ENCODE data around the gene ADGRB3.

The ADGRB3 gene

GRCh38 chr6:69280858-69281257, 645.8 kb downstream of the ADGRB3 start:
- TF ChIP-seq GATA2 (IDR thresholded peaks at IDR 0.05; ENCODE audit: low read depth, low read length) (no peak), GATA3 (IDR thresholded peaks at IDR 0.05; ENCODE audit: low read depth, low read length) (no peak)

GRCh38 chr6:69284176-69284730, 649.2 kb downstream of the ADGRB3 start:
- no peak for TF ChIP-seq GATA3 (IDR thresholded peaks at IDR 0.05; ENCODE audit: low read depth, low read length)
- no peak for TF ChIP-seq GATA2 (IDR thresholded peaks at IDR 0.05; ENCODE audit: low read depth, low read length)

- TF ChIP-seq GATA3 (IDR thresholded peaks at IDR 0.05; ENCODE audit: low read depth, low read length) (no peak), GATA2 (IDR thresholded peaks at IDR 0.05; ENCODE audit: low read depth, low read length) (no peak)
These were observed 650.0 kb downstream of the ADGRB3 start for GRCh38 chr6:69285054-69285453.

- TF ChIP-seq GATA3 (IDR thresholded peaks at IDR 0.05; ENCODE audit: low read depth, low read length) (no peak), GATA2 (IDR thresholded peaks at IDR 0.05; ENCODE audit: low read depth, low read length) (no peak)
These were observed 651.2 kb downstream of the ADGRB3 start for GRCh38 chr6:69286331-69286730.

GRCh38 chr6:69289689-69290495, 654.8 kb downstream of the ADGRB3 start:
- TF ChIP-seq GATA2 (IDR thresholded peaks at IDR 0.05; ENCODE audit: low read depth, low read length) (no peak), GATA3 (IDR thresholded peaks at IDR 0.05; ENCODE audit: low read depth, low read length) (no peak)

- TF ChIP-seq GATA3 (IDR thresholded peaks at IDR 0.05; ENCODE audit: low read depth, low read length), result no peak
- TF ChIP-seq GATA2 (IDR thresholded peaks at IDR 0.05; ENCODE audit: low read depth, low read length), result no peak
These were observed 658.4 kb downstream of the ADGRB3 start for GRCh38 chr6:69293471-69293870.

GRCh38 chr6:69294407-69294806, 659.3 kb downstream of the ADGRB3 start:
- TF ChIP-seq GATA3 (IDR thresholded peaks at IDR 0.05; ENCODE audit: low read depth, low read length) (peak; percentile 57), GATA2 (IDR thresholded peaks at IDR 0.05; ENCODE audit: low read depth, low read length) (no peak; the same call in 1 of the 2 replicates)

DNA sequence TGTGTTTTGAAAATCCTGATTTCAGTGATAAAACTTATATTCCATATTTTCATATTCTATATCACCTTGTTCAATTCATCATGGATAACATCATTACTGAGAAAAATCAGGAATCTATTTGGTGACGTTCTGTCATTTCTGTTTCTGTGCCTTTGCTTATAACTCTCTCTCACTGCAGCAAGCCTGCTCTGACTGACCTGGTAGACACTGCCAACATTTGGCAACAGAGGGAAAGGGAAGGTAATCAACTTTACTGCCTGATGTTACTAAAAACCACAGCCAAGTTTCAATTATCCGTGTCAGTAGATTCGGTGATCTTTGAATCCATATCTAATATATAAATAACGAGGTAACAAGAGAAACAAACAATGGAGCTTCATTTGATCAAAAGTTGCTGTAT, 659.8 kb downstream of the ADGRB3 start:
- no peak; the same call in 1 of the 2 replicates for TF ChIP-seq GATA3 (IDR thresholded peaks at IDR 0.05; ENCODE audit: low read depth, low read length)

GRCh38 chr6:69303382-69303781, 668.3 kb downstream of the ADGRB3 start:
- no peak for TF ChIP-seq GATA2 (IDR thresholded peaks at IDR 0.05; ENCODE audit: low read depth, low read length)
- TF ChIP-seq GATA3 (IDR thresholded peaks at IDR 0.05; ENCODE audit: low read depth, low read length), result no peak

DNA sequence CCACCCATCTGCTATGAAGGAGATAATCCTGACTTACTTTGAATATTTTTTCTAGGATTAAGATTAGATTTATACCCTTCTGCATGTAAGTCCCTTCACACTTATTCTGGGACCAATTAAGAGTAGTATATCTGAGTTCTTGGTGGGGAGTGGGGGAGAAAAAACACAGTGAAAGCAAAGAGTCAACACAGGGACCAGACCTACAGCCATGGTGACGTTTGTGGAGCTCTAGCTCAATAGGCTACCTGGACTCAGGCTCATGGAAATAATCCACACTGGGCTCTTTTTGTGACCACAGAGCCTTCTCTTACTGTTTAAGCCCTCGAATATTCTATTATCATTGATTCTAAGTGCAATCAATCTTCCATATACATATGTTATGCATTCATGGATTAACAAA, 670.4 kb downstream of the ADGRB3 start:
- TF ChIP-seq GATA2 (IDR thresholded peaks at IDR 0.05; ENCODE audit: low read depth, low read length), result no peak
- TF ChIP-seq GATA3 (IDR thresholded peaks at IDR 0.05; ENCODE audit: low read depth, low read length), result no peak

GRCh38 chr6:69308584-69308983, 673.5 kb downstream of the ADGRB3 start:
- TF ChIP-seq GATA2 (IDR thresholded peaks at IDR 0.05; ENCODE audit: low read depth, low read length), result no peak
- no peak for TF ChIP-seq GATA3 (IDR thresholded peaks at IDR 0.05; ENCODE audit: low read depth, low read length)

DNA sequence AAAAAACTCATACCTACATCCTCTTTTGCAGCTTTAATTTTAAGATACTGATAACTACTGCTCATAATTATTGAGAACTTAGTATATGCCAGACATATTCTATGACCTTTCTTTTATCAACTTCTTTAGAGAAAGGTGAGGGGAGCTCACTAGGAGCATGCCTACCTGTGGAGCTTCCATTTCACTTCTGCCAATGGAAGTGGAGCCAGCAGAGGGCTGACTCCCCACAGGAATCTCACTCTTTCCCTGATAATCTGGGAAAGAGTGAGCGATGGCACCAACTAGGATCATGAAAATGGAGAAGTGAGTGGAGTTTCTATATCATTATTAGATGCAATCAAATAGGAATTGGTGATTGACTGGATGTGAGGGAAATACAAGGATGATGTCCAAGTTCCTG, 676.8 kb downstream of the ADGRB3 start:
- TF ChIP-seq GATA3 (IDR thresholded peaks at IDR 0.05; ENCODE audit: low read depth, low read length) (no peak), GATA2 (IDR thresholded peaks at IDR 0.05; ENCODE audit: low read depth, low read length) (no peak)

DNA sequence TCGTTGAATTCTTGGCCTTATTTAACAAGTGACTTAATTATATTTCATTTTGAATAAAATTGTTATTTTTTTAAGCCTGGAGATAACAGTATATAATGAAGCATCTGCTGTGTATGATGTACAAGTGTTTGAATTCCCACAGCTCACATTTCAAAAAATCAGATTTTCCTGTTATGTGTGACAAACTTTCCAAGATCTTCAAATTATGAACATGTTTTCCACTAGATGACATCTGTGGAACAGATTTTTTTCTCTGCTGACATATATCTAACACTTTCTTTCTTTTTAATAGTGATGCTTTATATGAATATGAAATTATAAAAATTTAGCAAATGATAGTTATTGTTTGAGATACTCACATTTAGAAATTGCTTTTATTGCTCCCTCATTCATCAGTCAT, 678.9 kb downstream of the ADGRB3 start:
- TF ChIP-seq GATA3 (IDR thresholded peaks at IDR 0.05; ENCODE audit: low read depth, low read length) (no peak), GATA2 (IDR thresholded peaks at IDR 0.05; ENCODE audit: low read depth, low read length) (no peak)

- TF ChIP-seq GATA2 (IDR thresholded peaks at IDR 0.05; ENCODE audit: low read depth, low read length), result no peak
- TF ChIP-seq GATA3 (IDR thresholded peaks at IDR 0.05; ENCODE audit: low read depth, low read length), result no peak
These were observed 679.4 kb downstream of the ADGRB3 start for GRCh38 chr6:69314531-69314930.

GRCh38 chr6:69331886-69332285, 696.8 kb downstream of the ADGRB3 start:
- TF ChIP-seq GATA2 (IDR thresholded peaks at IDR 0.05; ENCODE audit: low read depth, low read length) (no peak), GATA3 (IDR thresholded peaks at IDR 0.05; ENCODE audit: low read depth, low read length) (no peak)

Measured in SH-SY5Y (cell line).